CD14-positive monocyte (primary cell): ENCODE measurements around the gene SHCBP1L. TPM values are rescaled to one million over a fixed set of nuclear protein-coding genes. Genes with fewer than 3 reads are reported as not detected.

Source experiments
- DNase-seq, 3 donors: peaks; one replicate each; pipeline ENCODE4 v3.0.0-alpha.2; 2011 to 2022
- H2AFZ ChIP-seq: 2 replicates; pipeline ENCODE4 v1.6.0; 2012; ENCODE audit warnings: mild to moderate bottlenecking, low read depth, low read length, inconsistent platforms; ENCODE audit not compliant: insufficient read depth, poor library complexity, severe bottlenecking
- H3K27ac ChIP-seq, 2 donors: 1 replicate in 1 of 2; 2 replicates in 1 of 2; pipeline ENCODE4 v1.5.1; 2012 to 2013; ENCODE audit warnings: low read length in 2 of 2, control low read depth in 1 of 2, inconsistent platforms in 1 of 2, low read depth in 1 of 2, mild to moderate bottlenecking in 1 of 2
- H3K27me3 ChIP-seq, 2 donors: one replicate each; pipeline versions ENCODE4 v1.6.0 to v1.6.1; 2011 to 2013; ENCODE audit warnings: low read length in 2 of 2; ENCODE audit not compliant: control insufficient read depth in 2 of 2, insufficient read depth in 2 of 2
- H3K36me3 ChIP-seq, 2 donors: replicated peaks in 1 of 2; 1 replicate in 1 of 2; 2 replicates in 1 of 2; pipeline versions ENCODE4 v1.5.1 to v1.6.1; 2012 to 2013; ENCODE audit warnings: low read length in 2 of 2, control low read depth in 1 of 2, inconsistent platforms in 1 of 2, mild to moderate bottlenecking in 1 of 2; ENCODE audit not compliant: insufficient read depth in 2 of 2, control insufficient read depth in 1 of 2
- H3K4me1 ChIP-seq, 2 donors: 1 replicate in 1 of 2; 2 replicates in 1 of 2; pipeline versions ENCODE4 v1.5.1 to v1.6.1; 2012 to 2013; ENCODE audit warnings: low read length in 2 of 2, control low read depth in 1 of 2, inconsistent platforms in 1 of 2, mild to moderate bottlenecking in 1 of 2, moderate library complexity in 1 of 2; ENCODE audit not compliant: insufficient read depth in 2 of 2, control insufficient read depth in 1 of 2
- H3K4me2 ChIP-seq: replicated peaks from 2 replicates; pipeline ENCODE3; 2012; ENCODE audit warnings: low read length, moderate library complexity, mild to moderate bottlenecking; ENCODE audit not compliant: poor library complexity, severe bottlenecking; ENCODE audit errors: extremely low read depth
- H3K4me3 ChIP-seq, 3 experiments: fragments of 200-600 bp in 1 of 3; sonication (generic) in 1 of 3; replicated peaks in 1 of 3; 1 replicate in 2 of 3; 2 replicates in 1 of 3; pipeline ENCODE4 v1.5.1; 2011 to 2013; ENCODE audit warnings: low read length in 3 of 3, mild to moderate bottlenecking in 3 of 3, control low read depth in 2 of 3, low read depth in 2 of 3, inconsistent platforms in 1 of 3, moderate library complexity in 1 of 3
- H3K79me2 ChIP-seq: 2 replicates; pipeline ENCODE4 v1.6.0; 2012; ENCODE audit warnings: mild to moderate bottlenecking, control low read depth, inconsistent platforms, low read length, moderate library complexity; ENCODE audit not compliant: insufficient read depth
- H3K9ac ChIP-seq: 2 replicates; pipeline ENCODE4 v1.6.0; 2017; ENCODE audit warnings: low read length, mild to moderate bottlenecking; ENCODE audit not compliant: insufficient read depth, poor library complexity, severe bottlenecking
- H3K9me3 ChIP-seq, 2 donors: replicated peaks in 1 of 2; 1 replicate in 1 of 2; 2 replicates in 1 of 2; pipeline versions ENCODE4 v1.5.1 to v1.6.1; 2012 to 2013; ENCODE audit warnings: low read length in 2 of 2, control low read depth in 1 of 2; ENCODE audit not compliant: control insufficient read depth in 1 of 2, insufficient read depth in 1 of 2
- H4K20me1 ChIP-seq: 2 replicates; pipeline ENCODE4 v1.6.0; 2012; ENCODE audit warnings: mild to moderate bottlenecking, low read length, control low read depth, moderate library complexity; ENCODE audit not compliant: insufficient read depth
- H3K27ac Mint-ChIP-seq, 7 donors: one replicate each; pipeline ENCODE4 v1.8.0; 2020; ENCODE audit warnings: mild to moderate bottlenecking in 7 of 7, mixed read lengths in 7 of 7, moderate library complexity in 6 of 7, inconsistent platforms in 2 of 7
- H3K27me3 Mint-ChIP-seq, 3 donors: one replicate each; pipeline ENCODE4 v1.8.0; 2021 to 2022; ENCODE audit warnings: low read depth in 3 of 3, mild to moderate bottlenecking in 3 of 3, mixed read lengths in 3 of 3, moderate library complexity in 3 of 3, inconsistent platforms in 1 of 3
- H3K36me3 Mint-ChIP-seq, 2 donors: one replicate each; pipeline ENCODE4 v1.8.0; 2020; ENCODE audit warnings: mixed read lengths in 2 of 2, inconsistent platforms in 1 of 2, mild to moderate bottlenecking in 1 of 2
- H3K4me1 Mint-ChIP-seq: one replicate; pipeline ENCODE4 v1.8.0; 2020; ENCODE audit warnings: mild to moderate bottlenecking, mixed read lengths
- H3K4me3 Mint-ChIP-seq, 2 donors: one replicate each; pipeline ENCODE4 v1.8.0; 2020; ENCODE audit warnings: mild to moderate bottlenecking in 2 of 2, mixed read lengths in 2 of 2, moderate library complexity in 1 of 2
- H3K9me3 Mint-ChIP-seq, 7 donors: one replicate each; pipeline ENCODE4 v1.8.0; 2020 to 2022; ENCODE audit warnings: mixed read lengths in 7 of 7, mild to moderate bottlenecking in 6 of 7, moderate library complexity in 6 of 7, inconsistent platforms in 2 of 7
- WGBS: methylation state at CpG from one replicate; pipeline ENCODE4 v1.1.5; 2013; ENCODE audit warnings: missing lambda C conversion rate; ENCODE audit not compliant: insufficient coverage; 5-methylcytosine and 5-hydroxymethylcytosine counted together
- intact Hi-C, 2 donors: fragments of 100-400 bp; cut with micrococcal nuclease; formaldehyde crosslinking; loops; one replicate each; pipeline versions ENCODE4 v1.15.0 to v1.15.1; 2023
- polyA plus RNA-seq, 3 donors: library from polyadenylated mRNA; depleted of rRNA in 1 of 3; unstranded in 2 of 3; stranded (reverse) in 1 of 3; fragments of 300-500 nt in 2 of 3; fragments of >200 nt in 1 of 3; fragmentation: Illumina TruSeq in 2 of 3; gene quantifications; 1 replicate in 2 of 3; 2 replicates in 1 of 3; pipeline ENCODE4 v1.2.3, GENCODE V29; 2012 to 2021
- TF ChIP-seq, protein P1 (sequence below): fragments of 200-600 bp; IDR thresholded peaks from one replicate; pipeline ENCODE4 v1.8.0; 2022; ENCODE audit warnings: antibody characterized with exemption, mild to moderate bottlenecking

Gene SHCBP1L
- polyA plus RNA-seq, 3 donors: not detected

- no peaks in the 10 kb centered on the region for H3K27me3 ChIP-seq
Measured at GRCh38 chr1:182977480-182977879, 24.5 kb upstream of the SHCBP1L start.

DNA sequence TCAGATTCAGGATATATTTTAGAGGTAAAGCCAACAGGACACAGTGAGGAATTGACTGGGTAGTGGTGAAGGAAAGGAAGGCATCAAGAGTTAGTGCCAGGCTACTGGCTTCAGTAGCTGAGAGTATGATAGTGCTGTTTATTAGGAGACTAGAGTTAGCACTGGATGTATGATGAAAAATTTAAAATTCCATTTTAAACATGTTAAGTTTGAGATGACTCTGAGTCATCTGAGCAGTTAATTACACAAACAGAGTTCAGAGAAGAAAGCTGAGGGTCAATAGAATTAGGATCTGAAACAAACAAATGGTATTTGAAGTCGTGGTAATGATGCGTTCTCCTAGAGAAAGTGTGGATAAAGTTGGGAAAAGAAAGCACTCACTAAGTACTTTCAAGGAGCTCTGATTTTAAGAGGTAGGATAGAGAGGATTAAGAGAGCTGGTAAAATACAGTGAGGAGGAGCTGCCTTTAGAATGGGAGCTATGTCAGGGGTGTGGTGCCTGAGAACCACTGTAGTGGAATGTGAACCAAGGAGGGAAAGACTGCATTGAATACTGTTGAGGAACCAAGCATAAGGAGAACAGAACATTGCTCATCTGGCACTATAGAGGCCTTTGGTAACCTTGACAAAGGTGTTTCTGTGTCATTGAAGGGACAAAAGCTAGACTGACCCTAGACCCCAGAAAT lies 21.7 kb upstream of the SHCBP1L start:
- Histone ChIP-seq H4K20me1 (no peaks in the 10 kb centered on the region), H3K9me3 (no peaks in the 10 kb centered on the region), H3K27ac (no peak overlapping the region), H3K4me3 (no peak overlapping the region), H3K9ac (no peak overlapping the region), H2AFZ (no peak overlapping the region), H3K36me3 (no peaks in the 10 kb centered on the region), H3K27me3 (no peaks in the 10 kb centered on the region), H3K4me1 (no peaks in the 10 kb centered on the region), H3K4me2 (no peak overlapping the region), H3K79me2 (no peaks in the 10 kb centered on the region)
- intact Hi-C loops: no loop called here
- H3K27ac Mint-ChIP-seq: no peak overlapping the region
- DNase-seq: no peak
- TF ChIP-seq, protein P1, sequence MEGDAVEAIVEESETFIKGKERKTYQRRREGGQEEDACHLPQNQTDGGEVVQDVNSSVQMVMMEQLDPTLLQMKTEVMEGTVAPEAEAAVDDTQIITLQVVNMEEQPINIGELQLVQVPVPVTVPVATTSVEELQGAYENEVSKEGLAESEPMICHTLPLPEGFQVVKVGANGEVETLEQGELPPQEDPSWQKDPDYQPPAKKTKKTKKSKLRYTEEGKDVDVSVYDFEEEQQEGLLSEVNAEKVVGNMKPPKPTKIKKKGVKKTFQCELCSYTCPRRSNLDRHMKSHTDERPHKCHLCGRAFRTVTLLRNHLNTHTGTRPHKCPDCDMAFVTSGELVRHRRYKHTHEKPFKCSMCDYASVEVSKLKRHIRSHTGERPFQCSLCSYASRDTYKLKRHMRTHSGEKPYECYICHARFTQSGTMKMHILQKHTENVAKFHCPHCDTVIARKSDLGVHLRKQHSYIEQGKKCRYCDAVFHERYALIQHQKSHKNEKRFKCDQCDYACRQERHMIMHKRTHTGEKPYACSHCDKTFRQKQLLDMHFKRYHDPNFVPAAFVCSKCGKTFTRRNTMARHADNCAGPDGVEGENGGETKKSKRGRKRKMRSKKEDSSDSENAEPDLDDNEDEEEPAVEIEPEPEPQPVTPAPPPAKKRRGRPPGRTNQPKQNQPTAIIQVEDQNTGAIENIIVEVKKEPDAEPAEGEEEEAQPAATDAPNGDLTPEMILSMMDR: no peak
- no peak overlapping the region for H3K4me3 Mint-ChIP-seq
- H3K27me3 Mint-ChIP-seq: peaks cover 0 to 5% (median 4%) of the 10 kb centered on the region in 3 donors
- 100% methylated on average over 2 of the region's 2 CpGs for WGBS
- no peaks in the 10 kb centered on the region for H3K36me3 Mint-ChIP-seq
- no peaks in the 10 kb centered on the region for H3K4me1 Mint-ChIP-seq
- H3K9me3 Mint-ChIP-seq: no peaks in the 10 kb centered on the region

More at GRCh38 chr1:182977480-182977879, 24.5 kb upstream of the SHCBP1L start:
- no peaks in the 10 kb centered on the region for H3K4me1 ChIP-seq
- no peaks in the 10 kb centered on the region for H4K20me1 ChIP-seq
- H3K9ac ChIP-seq: no peak overlapping the region
- Mint-ChIP-seq H3K4me3 (no peak overlapping the region), H3K9me3 (peaks cover 0 to 5% (median 3%) of the 10 kb centered on the region in 7 donors), H3K36me3 (no peaks in the 10 kb centered on the region), H3K27me3 (peaks cover 0 to 5% (median 0%) of the 10 kb centered on the region in 3 donors), H3K4me1 (no peaks in the 10 kb centered on the region), H3K27ac (no peak overlapping the region)
- TF ChIP-seq, protein P1: no peak
- H3K4me2 ChIP-seq: no peak overlapping the region
- no CpG with 5 or more reads among the region's 2 CpGs for WGBS
- H3K79me2 ChIP-seq: no peaks in the 10 kb centered on the region
- no peak overlapping the region for H3K4me3 ChIP-seq
- H2AFZ ChIP-seq: no peak overlapping the region
- H3K27ac ChIP-seq: no peak overlapping the region
- no peak for DNase-seq
- H3K9me3 ChIP-seq: no peaks in the 10 kb centered on the region
- intact Hi-C loops: no loop called here
- H3K36me3 ChIP-seq: no peaks in the 10 kb centered on the region
